ENCODE data around the gene ADH1B. TPM values are rescaled to one million over a fixed set of nuclear protein-coding genes. Genes with fewer than 3 reads are reported as not detected.

The ADH1B gene
- polyA plus RNA-seq, 1 donor (not counting 4 experiments of a cell fraction or from before 2014, with no cell fraction given): not detected

DNA sequence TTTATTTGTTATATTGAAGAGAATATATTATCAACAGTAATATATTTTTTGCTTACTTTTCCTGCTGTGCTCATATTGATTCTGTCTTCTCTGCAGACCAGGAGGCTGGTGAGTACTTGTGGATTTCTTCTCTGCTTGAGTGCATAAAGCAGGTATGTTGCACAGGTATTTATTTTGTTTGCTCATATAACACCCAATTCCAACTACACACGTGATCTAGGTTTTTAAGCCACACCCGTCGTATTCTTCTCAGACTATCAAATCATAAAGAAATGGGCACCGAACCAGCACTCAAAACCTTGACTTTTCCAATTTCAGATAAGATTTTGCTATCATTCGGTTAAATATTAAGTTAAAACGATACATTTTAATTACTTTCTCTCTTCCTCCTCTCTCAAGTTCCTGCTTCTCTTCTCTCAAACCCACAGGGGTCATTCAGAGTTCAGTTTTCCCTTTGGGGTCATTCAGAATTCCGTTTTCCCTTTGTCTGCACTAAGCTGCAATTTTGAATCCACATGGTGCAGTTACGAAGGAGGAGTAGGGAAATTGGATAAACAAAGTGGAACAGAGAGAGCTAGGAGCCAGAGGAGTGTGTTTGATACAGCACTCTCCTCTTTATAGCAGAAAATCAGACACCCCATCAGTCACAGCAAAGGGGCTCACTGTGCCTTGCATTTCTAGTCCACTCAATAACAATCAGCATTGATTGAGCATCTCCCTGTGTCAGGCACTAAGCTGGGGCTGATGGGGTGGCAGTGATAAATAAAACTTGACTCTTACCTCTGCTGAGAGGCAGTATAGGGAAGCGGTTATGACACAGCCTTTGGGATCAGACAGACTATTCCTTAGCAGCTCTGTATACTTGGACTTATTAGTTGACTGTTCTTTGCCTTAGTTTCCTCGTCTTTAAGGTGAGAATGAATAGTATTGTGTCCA is 31.7 kb upstream of the ADH1B start, which contains the start of gene ADH1C:
ADH1C (minus strand) TSS at position 145 of the 936 bp plus-strand sequence; CDS start at position 74, 71 bp downstream.
- H3K27ac ChIP-seq (ENCODE audit: control insufficient read depth, insufficient read depth, low read length): no peak within 1 kb of the TSS
- dilution Hi-C loops (cut with MboI; ENCODE audit: extremely low pct_ligation_motif_present, low sequenced_read_pairs): no loop called here
- no peaks in the 10 kb centered on the region for H3K9me1 ChIP-seq (ENCODE audit: control insufficient read depth, extremely low read depth, insufficient read depth, low read length)
- no peak for TF ChIP-seq EZH2 (IDR thresholded peaks at IDR 0.05; ENCODE audit: low read length)
- TF ChIP-seq, protein P1, sequence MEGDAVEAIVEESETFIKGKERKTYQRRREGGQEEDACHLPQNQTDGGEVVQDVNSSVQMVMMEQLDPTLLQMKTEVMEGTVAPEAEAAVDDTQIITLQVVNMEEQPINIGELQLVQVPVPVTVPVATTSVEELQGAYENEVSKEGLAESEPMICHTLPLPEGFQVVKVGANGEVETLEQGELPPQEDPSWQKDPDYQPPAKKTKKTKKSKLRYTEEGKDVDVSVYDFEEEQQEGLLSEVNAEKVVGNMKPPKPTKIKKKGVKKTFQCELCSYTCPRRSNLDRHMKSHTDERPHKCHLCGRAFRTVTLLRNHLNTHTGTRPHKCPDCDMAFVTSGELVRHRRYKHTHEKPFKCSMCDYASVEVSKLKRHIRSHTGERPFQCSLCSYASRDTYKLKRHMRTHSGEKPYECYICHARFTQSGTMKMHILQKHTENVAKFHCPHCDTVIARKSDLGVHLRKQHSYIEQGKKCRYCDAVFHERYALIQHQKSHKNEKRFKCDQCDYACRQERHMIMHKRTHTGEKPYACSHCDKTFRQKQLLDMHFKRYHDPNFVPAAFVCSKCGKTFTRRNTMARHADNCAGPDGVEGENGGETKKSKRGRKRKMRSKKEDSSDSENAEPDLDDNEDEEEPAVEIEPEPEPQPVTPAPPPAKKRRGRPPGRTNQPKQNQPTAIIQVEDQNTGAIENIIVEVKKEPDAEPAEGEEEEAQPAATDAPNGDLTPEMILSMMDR (optimal IDR thresholded peaks at IDR 0.05 in 1 of 3, IDR thresholded peaks at IDR 0.05 in 1 of 3, conservative IDR thresholded peaks at IDR 0.05 in 1 of 3; ENCODE audit: extremely low read depth in 1 of 3, insufficient read depth in 2 of 3, low read length in 3 of 3): no peak
- no peaks in the 10 kb centered on the region for H3K79me2 ChIP-seq (ENCODE audit: control insufficient read depth, insufficient read depth, low read length)
- H2AFZ ChIP-seq (ENCODE audit: control insufficient read depth, low read length): no peak within 1 kb of the TSS
- H3K4me3 ChIP-seq (ENCODE audit: control insufficient read depth in 2 of 3, extremely low read depth in 1 of 3, insufficient read depth in 2 of 3, low read depth in 1 of 3, low read length in 3 of 3): no peak within 1 kb of the TSS
- FAIRE-seq: no peak
- H4K20me1 ChIP-seq (ENCODE audit: control insufficient read depth, extremely low read depth, insufficient read depth, low read length): no peaks in the 10 kb centered on the region
- no peak for DNase-seq (ENCODE audit: low read depth, low spot score)
- no peaks in the 10 kb centered on the region for H3K27me3 ChIP-seq (ENCODE audit: control insufficient read depth, extremely low read depth, insufficient read depth, low read length)
- no peak within 1 kb of the TSS for H3K9ac ChIP-seq (ENCODE audit: control insufficient read depth, extremely low read depth, insufficient read depth, low read length)
- no peaks in the 10 kb centered on the region for H3K9me3 ChIP-seq (ENCODE audit: control insufficient read depth, low read depth, low read length)
- no peak within 1 kb of the TSS for H3K4me2 ChIP-seq (ENCODE audit: control insufficient read depth, extremely low read depth, insufficient read depth, low read depth, low read length)
- no peaks in the 10 kb centered on the region for H3K4me1 ChIP-seq (ENCODE audit: control insufficient read depth, extremely low read depth, insufficient read depth, low read length)
- no peaks in the 10 kb centered on the region for H3K36me3 ChIP-seq (ENCODE audit: control insufficient read depth in 2 of 2, extremely low read depth in 1 of 2, insufficient read depth in 2 of 2, low read length in 2 of 2)

DNA sequence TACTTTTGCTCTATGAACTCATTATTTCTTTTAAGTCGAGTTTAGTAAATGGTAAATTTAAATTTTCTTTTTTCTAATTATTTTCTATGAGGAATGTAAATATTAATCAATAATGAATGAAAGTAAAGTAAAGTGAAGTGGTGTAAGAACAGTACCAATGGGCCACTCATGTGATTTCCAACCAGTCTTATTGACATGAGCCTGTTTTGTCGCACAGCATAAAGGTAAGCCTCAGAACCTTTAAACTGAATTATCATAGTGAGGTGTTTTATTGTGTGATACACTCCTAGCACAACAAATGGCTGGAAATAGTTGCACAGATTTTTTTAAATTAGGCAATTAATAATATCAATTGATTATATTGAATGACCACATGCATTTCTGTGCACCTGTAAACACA is 30.3 kb upstream of the ADH1B start:
- DNase-seq (ENCODE audit: low read depth, low spot score) (no peak), FAIRE-seq (no peak)
- TF ChIP-seq, protein P1 (optimal IDR thresholded peaks at IDR 0.05 in 1 of 3, IDR thresholded peaks at IDR 0.05 in 1 of 3, conservative IDR thresholded peaks at IDR 0.05 in 1 of 3; ENCODE audit: extremely low read depth in 1 of 3, insufficient read depth in 2 of 3, low read length in 3 of 3): no peak
- TF ChIP-seq EZH2 (IDR thresholded peaks at IDR 0.05; ENCODE audit: low read length): no peak
- H3K9ac ChIP-seq (ENCODE audit: control insufficient read depth, extremely low read depth, insufficient read depth, low read length): no peak overlapping the region
- no peaks in the 10 kb centered on the region for H3K27me3 ChIP-seq (ENCODE audit: control insufficient read depth, extremely low read depth, insufficient read depth, low read length)
- dilution Hi-C loops (cut with MboI; ENCODE audit: extremely low pct_ligation_motif_present, low sequenced_read_pairs): no loop called here
- no peak overlapping the region for H3K4me3 ChIP-seq (ENCODE audit: control insufficient read depth in 2 of 3, extremely low read depth in 1 of 3, insufficient read depth in 2 of 3, low read depth in 1 of 3, low read length in 3 of 3)
- H3K4me2 ChIP-seq (ENCODE audit: control insufficient read depth, extremely low read depth, insufficient read depth, low read depth, low read length): no peak overlapping the region
- no peaks in the 10 kb centered on the region for H3K79me2 ChIP-seq (ENCODE audit: control insufficient read depth, insufficient read depth, low read length)
- H3K36me3 ChIP-seq (ENCODE audit: control insufficient read depth in 2 of 2, extremely low read depth in 1 of 2, insufficient read depth in 2 of 2, low read length in 2 of 2): no peaks in the 10 kb centered on the region
- no peaks in the 10 kb centered on the region for H3K9me1 ChIP-seq (ENCODE audit: control insufficient read depth, extremely low read depth, insufficient read depth, low read length)
- H3K27ac ChIP-seq (ENCODE audit: control insufficient read depth, insufficient read depth, low read length): no peak overlapping the region
- no peak overlapping the region for H2AFZ ChIP-seq (ENCODE audit: control insufficient read depth, low read length)
- no peaks in the 10 kb centered on the region for H4K20me1 ChIP-seq (ENCODE audit: control insufficient read depth, extremely low read depth, insufficient read depth, low read length)
- H3K9me3 ChIP-seq (ENCODE audit: control insufficient read depth, low read depth, low read length): no peaks in the 10 kb centered on the region
- no peaks in the 10 kb centered on the region for H3K4me1 ChIP-seq (ENCODE audit: control insufficient read depth, extremely low read depth, insufficient read depth, low read length)

All from keratinocyte (primary cell).